Progenitor cell of endocrine pancreas (in vitro differentiated cells): Measurements from ENCODE around the gene CLEC2L. TPM values are rescaled to one million over a fixed set of nuclear protein-coding genes. Genes with fewer than 3 reads are reported as not detected.

ENCODE experiments used
- DNase-seq: peaks from one replicate; pipeline ENCODE4 v3.0.0; 2021; ENCODE audit warnings: low spot score; ENCODE audit not compliant: unreplicated experiment
- H3K27ac Mint-ChIP-seq: 2 replicates; pipeline ENCODE4 v1.8.0; 2021; ENCODE audit warnings: mild to moderate bottlenecking, moderate library complexity, mixed read lengths
- H3K27me3 Mint-ChIP-seq: 2 replicates; pipeline ENCODE4 v1.8.0; 2021; ENCODE audit warnings: mixed read lengths
- H3K36me3 Mint-ChIP-seq: 2 replicates; pipeline ENCODE4 v1.8.0; 2022; ENCODE audit warnings: mixed read lengths; ENCODE audit not compliant: insufficient read depth
- H3K4me1 Mint-ChIP-seq: 2 replicates; pipeline ENCODE4 v1.8.0; 2021; ENCODE audit warnings: low read depth, mixed read lengths
- H3K4me3 Mint-ChIP-seq: 2 replicates; pipeline ENCODE4 v1.8.0; 2021; ENCODE audit warnings: low read depth, mild to moderate bottlenecking, moderate library complexity, mixed read lengths
- H3K9me3 Mint-ChIP-seq: 2 replicates; pipeline ENCODE4 v1.8.0; 2021; ENCODE audit warnings: low read depth, mixed read lengths
- CTCF ChIP-seq: fragments of 200-600 bp; sonication (generic); IDR thresholded peaks from one replicate; pipeline ENCODE4 v1.5.0; 2021; ENCODE audit warnings: antibody characterized with exemption, mild to moderate bottlenecking; ENCODE audit not compliant: unreplicated experiment
- long read RNA-seq: library from polyadenylated mRNA; unstranded; transcript quantifications from one replicate; pipeline ENCODE4 v2.0.0, GENCODE V29; 2020
- total RNA-seq: library from RNA; stranded (reverse); gene quantifications from 2 replicates; pipeline ENCODE4 v1.2.1, GENCODE V29; 2021

The CLEC2L gene
- 0.22 TPM in 1 of 2 replicates, not detected in the other for total RNA-seq
- long read RNA-seq: 0 reads

GRCh38 chr7:139523199-139523941 lies at the start of gene CLEC2L:
Gene CLEC2L, plus strand, starts transcription at chr7:139523685. Its CDS starts 243 bp downstream, at chr7:139523928.
- no peak for TF ChIP-seq CTCF
- H3K4me1 Mint-ChIP-seq: peaks cover 1% of the 10 kb centered on the region
- peaks cover 60% of the 10 kb centered on the region for H3K27me3 Mint-ChIP-seq
- H3K4me3 Mint-ChIP-seq: peak within 1 kb of the TSS; percentile 63
- H3K9me3 Mint-ChIP-seq: no peaks in the 10 kb centered on the region
- DNase-seq: peak; percentile 27
- H3K27ac Mint-ChIP-seq: no peak within 1 kb of the TSS
- H3K36me3 Mint-ChIP-seq: no peaks in the 10 kb centered on the region

GRCh38 chr7:139476139-139476538 lies 47.3 kb upstream of the CLEC2L start:
- peaks cover 5% of the 10 kb centered on the region for H3K36me3 Mint-ChIP-seq
- H3K27me3 Mint-ChIP-seq: peaks cover 8% of the 10 kb centered on the region
- peaks cover 5% of the 10 kb centered on the region for H3K9me3 Mint-ChIP-seq
- no peak overlapping the region for H3K27ac Mint-ChIP-seq
- H3K4me1 Mint-ChIP-seq: no peaks in the 10 kb centered on the region
- H3K4me3 Mint-ChIP-seq: no peak overlapping the region
- no peak for DNase-seq
- TF ChIP-seq CTCF: no peak

- Mint-ChIP-seq H3K4me1 (no peaks in the 10 kb centered on the region), H3K36me3 (peaks cover 5% of the 10 kb centered on the region), H3K27ac (no peak overlapping the region), H3K4me3 (no peak overlapping the region), H3K27me3 (peaks cover 15% of the 10 kb centered on the region), H3K9me3 (peaks cover 5% of the 10 kb centered on the region)
- no peak for DNase-seq
- no peak for TF ChIP-seq CTCF
These were observed 46.6 kb upstream of the CLEC2L start for GRCh38 chr7:139476891-139477290.

- Mint-ChIP-seq H3K4me3 (no peak overlapping the region), H3K9me3 (no peaks in the 10 kb centered on the region), H3K4me1 (no peaks in the 10 kb centered on the region), H3K27ac (no peak overlapping the region), H3K36me3 (no peaks in the 10 kb centered on the region), H3K27me3 (peaks cover 29% of the 10 kb centered on the region)
- no peak for DNase-seq
- no peak for TF ChIP-seq CTCF
These were observed 43.9 kb upstream of the CLEC2L start for GRCh38 chr7:139479620-139480019.

GRCh38 chr7:139481364-139481763 lies 42.1 kb upstream of the CLEC2L start:
- H3K36me3 Mint-ChIP-seq: no peaks in the 10 kb centered on the region
- DNase-seq: no peak
- no peaks in the 10 kb centered on the region for H3K9me3 Mint-ChIP-seq
- H3K4me1 Mint-ChIP-seq: no peaks in the 10 kb centered on the region
- no peak overlapping the region for H3K27ac Mint-ChIP-seq
- peaks cover 42% of the 10 kb centered on the region for H3K27me3 Mint-ChIP-seq
- H3K4me3 Mint-ChIP-seq: no peak overlapping the region
- no peak for TF ChIP-seq CTCF
